ENCODE data around the gene REX1BD. TPM values are rescaled to one million over a fixed set of nuclear protein-coding genes. Genes with fewer than 3 reads are reported as not detected.

Gene REX1BD
- total and polyA plus RNA-seq, 10 of the 15 experiments (the other 5 are each of a cell fraction or from before 2014, with no cell fraction given), result 1.1 to 101 (median 35.0) TPM

GRCh38 chr19:18562086-18562485 is 26.5 kb upstream of the REX1BD start (continued):
- no peak for TF ChIP-seq ZNF384 (IDR thresholded peaks at IDR 0.05; ENCODE audit: borderline replicate concordance, low read depth, low read length)
- TF ChIP-seq MTA3 (IDR thresholded peaks at IDR 0.05; ENCODE audit: borderline replicate concordance, low read length), result no peak
- TF ChIP-seq ZBTB33 (IDR thresholded peaks at IDR 0.05), result no peak
- TF ChIP-seq ZSCAN29 (IDR thresholded peaks at IDR 0.05), result no peak
- TF ChIP-seq RCOR1 (conservative IDR thresholded peaks at IDR 0.05; ENCODE audit: low read depth, low read length), result no peak

GRCh38 chr19:18566953-18567352 is 21.6 kb upstream of the REX1BD start:
- ChIA-PET SMC1A (ENCODE audit: uncharacterized antibody, unreplicated experiment) (interaction anchor here (0.8 kb wide), 1 partner anchor 8 kb away, joined by 3 read pairs; no protein-coding TSS in a partner anchor), CTCF (interaction anchor here (1.6 kb wide), 1 partner anchor 14 kb away, joined by 3 read pairs; no protein-coding TSS in a partner anchor)
- no peak overlapping the region for H3K9ac ChIP-seq (ENCODE audit: control insufficient read depth, insufficient read depth, low read length)

More at GRCh38 chr19:18566953-18567352, 21.6 kb upstream of the REX1BD start:
- H3K27me3 ChIP-seq (replicated peaks in 1 of 2; ENCODE audit: control insufficient read depth in 2 of 2, insufficient read depth in 2 of 2, low read length in 1 of 2), result no peaks in the 10 kb centered on the region
- H4K20me1 ChIP-seq (ENCODE audit: control insufficient read depth, insufficient read depth), result no peaks in the 10 kb centered on the region
- H3K27ac ChIP-seq (ENCODE audit: control insufficient read depth, insufficient read depth), result no peak overlapping the region
- ChIA-PET POLR2A (no interaction called here), RAD21 (ENCODE audit: unreplicated experiment) (no interaction called here)
- no peak for DNase-seq (ENCODE audit: low read depth, low spot score)
- FAIRE-seq, result no peak
- ATAC-seq, result no peak
- H3K36me3 ChIP-seq (ENCODE audit: control insufficient read depth in 2 of 2, insufficient read depth in 2 of 2, low read length in 1 of 2), result peaks cover 18 to 24% of the 10 kb centered on the region in 2 experiments
- no peaks in the 10 kb centered on the region; the same call in 1 of the 2 replicates for H3K4me1 ChIP-seq (ENCODE audit: control insufficient read depth, insufficient read depth, low read length)
- in situ Hi-C loops (cut with MboI), result no loop called here
- H2AFZ ChIP-seq (ENCODE audit: control insufficient read depth, low read depth, low read length), result no peak overlapping the region
- no peak overlapping the region for H3K4me3 ChIP-seq
- H3K79me2 ChIP-seq (ENCODE audit: control insufficient read depth, insufficient read depth, low read length), result peaks cover 3% of the 10 kb centered on the region
- WGBS (ENCODE audit: insufficient coverage, insufficient replicate concordance, low lambda C conversion rate, missing lambda C conversion rate), result 100% methylated on average over 8 of the region's 8 CpGs
- BruUV-seq (replicated peaks), result no TSS peak
- TF ChIP-seq EED (IDR thresholded peaks at IDR 0.05; ENCODE audit: low read depth) (no peak), JUND (IDR thresholded peaks at IDR 0.05; ENCODE audit: low read depth, low read length) (no peak), IKZF2 (IDR thresholded peaks at IDR 0.05) (no peak), BACH1 (IDR thresholded peaks at IDR 0.05; ENCODE audit: borderline replicate concordance) (no peak), DPF2 (IDR thresholded peaks at IDR 0.05) (no peak), RUNX3 (IDR thresholded peaks at IDR 0.05; ENCODE audit: low read length) (no peak), WRNIP1 (IDR thresholded peaks at IDR 0.05; ENCODE audit: borderline replicate concordance, low read depth, low read length) (no peak), ZNF24 (IDR thresholded peaks at IDR 0.05) (no peak), NR2F1 (conservative IDR thresholded peaks at IDR 0.05) (no peak), MYC (IDR thresholded peaks at IDR 0.05; ENCODE audit: insufficient read depth, insufficient read length, insufficient replicate concordance, low read length, severe bottlenecking) (no peak), CHD1 (IDR thresholded peaks at IDR 0.05; ENCODE audit: low read depth, low read length) (no peak)
- no peaks in the 10 kb centered on the region for H3K9me3 ChIP-seq (replicated peaks; ENCODE audit: control insufficient read depth, insufficient read depth, low read length)
- intact Hi-C loops (cut with micrococcal nuclease; ENCODE audit: unreplicated experiment), result no loop called here
- H3K4me2 ChIP-seq (ENCODE audit: control insufficient read depth, insufficient read depth), result no peak overlapping the region

All from GM12878 (cell line).